Measurements from ENCODE around the gene NAIP. TPM values are rescaled to one million over a fixed set of nuclear protein-coding genes. Genes with fewer than 3 reads are reported as not detected.
"Not testable (repeated sequence)": the region's sequence is repeated elsewhere in the genome, so short reads cannot be mapped to it uniquely, and the experiment has no call there.

NAIP gene
- total RNA-seq (10 to 100 TPM; 33.7 to 84.5 TPM), polyA plus RNA-seq (1 to 10 TPM; 3.5 to 5.9 TPM)
- long read RNA-seq, donor 1, full-length matches to known transcripts: 2 of 17 reads
- long read RNA-seq, donor 1, partial matches to known transcripts: 3 of 17 reads
- long read RNA-seq, donor 1, other reads (novel, unspliced or antisense): 12 of 17 reads
- long read RNA-seq, donor 2, partial matches to known transcripts: 2 of 42 reads
- long read RNA-seq, donor 2, other reads (novel, unspliced or antisense): 39 of 42 reads

GRCh38 chr5:71025289-71025953 lies at the start of gene NAIP:
Gene NAIP, minus strand, starts transcription at chr5:71025339. Its CDS starts 12,424 bp downstream, at chr5:71012915.
- H3K4me3 ChIP-seq (ENCODE audit: low read length in 2 of 2); intact Hi-C loops (cut with DNase I); H3K27me3 ChIP-seq (ENCODE audit: control insufficient read depth in 1 of 2, insufficient read depth in 2 of 2, low read length in 1 of 2); DNase-seq; H3K9me3 ChIP-seq (ENCODE audit: control insufficient read depth, low read length); ATAC-seq (ENCODE audit: low FRiP score); H3K27ac ChIP-seq (ENCODE audit: low read depth in 1 of 2, low read length in 2 of 2); H3K36me3 ChIP-seq (ENCODE audit: control insufficient read depth in 1 of 2, insufficient read depth in 2 of 2, low read length in 1 of 2); H3K4me1 ChIP-seq (ENCODE audit: control insufficient read depth in 1 of 2, insufficient read depth in 2 of 2, low read length in 2 of 2): not testable (repeated sequence)
- WGBS, 2 donors: no CpG with 5 or more reads among the region's 8 CpGs

GRCh38 chr5:71067262-71067928 lies 42.3 kb upstream of the NAIP start, which contains the start of gene GTF2H2:
Gene GTF2H2, minus strand, starts transcription at chr5:71067676. Its CDS starts 4,913 bp downstream, at chr5:71062763.
- H3K36me3 ChIP-seq (ENCODE audit: control insufficient read depth in 1 of 2, insufficient read depth in 2 of 2, low read length in 1 of 2); H3K9me3 ChIP-seq (ENCODE audit: control insufficient read depth, low read length); H3K4me3 ChIP-seq (ENCODE audit: low read length in 2 of 2); H3K4me1 ChIP-seq (ENCODE audit: control insufficient read depth in 1 of 2, insufficient read depth in 2 of 2, low read length in 2 of 2); intact Hi-C loops (cut with DNase I); DNase-seq; H3K27me3 ChIP-seq (ENCODE audit: control insufficient read depth in 1 of 2, insufficient read depth in 2 of 2, low read length in 1 of 2); H3K27ac ChIP-seq (ENCODE audit: low read depth in 1 of 2, low read length in 2 of 2): not testable (repeated sequence)
- ATAC-seq (ENCODE audit: low FRiP score): peak; percentile 98
- no CpG with 5 or more reads among the region's 46 CpGs for WGBS, 2 donors

- WGBS, 2 donors: no CpG with 5 or more reads among the region's 1 CpG
- intact Hi-C loops (cut with DNase I); H3K36me3 ChIP-seq (ENCODE audit: control insufficient read depth in 1 of 2, insufficient read depth in 2 of 2, low read length in 1 of 2); DNase-seq; ATAC-seq (ENCODE audit: low FRiP score); H3K4me3 ChIP-seq (ENCODE audit: low read length in 2 of 2); H3K27me3 ChIP-seq (ENCODE audit: control insufficient read depth in 1 of 2, insufficient read depth in 2 of 2, low read length in 1 of 2); H3K9me3 ChIP-seq (ENCODE audit: control insufficient read depth, low read length); H3K4me1 ChIP-seq (ENCODE audit: control insufficient read depth in 1 of 2, insufficient read depth in 2 of 2, low read length in 2 of 2); H3K27ac ChIP-seq (ENCODE audit: low read depth in 1 of 2, low read length in 2 of 2): not testable (repeated sequence)
Observed at GRCh38 chr5:71061322-71061721, 36.2 kb upstream of the NAIP start.

- intact Hi-C loops (cut with DNase I); H3K27ac ChIP-seq (ENCODE audit: low read depth in 1 of 2, low read length in 2 of 2); DNase-seq; H3K36me3 ChIP-seq (ENCODE audit: control insufficient read depth in 1 of 2, insufficient read depth in 2 of 2, low read length in 1 of 2); H3K27me3 ChIP-seq (ENCODE audit: control insufficient read depth in 1 of 2, insufficient read depth in 2 of 2, low read length in 1 of 2); H3K4me1 ChIP-seq (ENCODE audit: control insufficient read depth in 1 of 2, insufficient read depth in 2 of 2, low read length in 2 of 2); H3K9me3 ChIP-seq (ENCODE audit: control insufficient read depth, low read length); ATAC-seq (ENCODE audit: low FRiP score); H3K4me3 ChIP-seq (ENCODE audit: low read length in 2 of 2): not testable (repeated sequence)
- WGBS, 2 donors: no CpG with 5 or more reads among the region's 3 CpGs
Observed at GRCh38 chr5:71059426-71059825, 34.3 kb upstream of the NAIP start.

GRCh38 chr5:71044808-71045207 lies 19.7 kb upstream of the NAIP start:
- H3K27ac ChIP-seq (ENCODE audit: low read depth in 1 of 2, low read length in 2 of 2); H3K4me3 ChIP-seq (ENCODE audit: low read length in 2 of 2); H3K9me3 ChIP-seq (ENCODE audit: control insufficient read depth, low read length); DNase-seq; H3K36me3 ChIP-seq (ENCODE audit: control insufficient read depth in 1 of 2, insufficient read depth in 2 of 2, low read length in 1 of 2); H3K4me1 ChIP-seq (ENCODE audit: control insufficient read depth in 1 of 2, insufficient read depth in 2 of 2, low read length in 2 of 2); ATAC-seq (ENCODE audit: low FRiP score); intact Hi-C loops (cut with DNase I); H3K27me3 ChIP-seq (ENCODE audit: control insufficient read depth in 1 of 2, insufficient read depth in 2 of 2, low read length in 1 of 2): not testable (repeated sequence)
- WGBS, 2 donors: 88 to 92% methylated on average over 1 to 2 of the region's 2 CpGs

- DNase-seq; H3K36me3 ChIP-seq (ENCODE audit: control insufficient read depth in 1 of 2, insufficient read depth in 2 of 2, low read length in 1 of 2); H3K27me3 ChIP-seq (ENCODE audit: control insufficient read depth in 1 of 2, insufficient read depth in 2 of 2, low read length in 1 of 2); H3K4me1 ChIP-seq (ENCODE audit: control insufficient read depth in 1 of 2, insufficient read depth in 2 of 2, low read length in 2 of 2); H3K27ac ChIP-seq (ENCODE audit: low read depth in 1 of 2, low read length in 2 of 2); intact Hi-C loops (cut with DNase I); H3K4me3 ChIP-seq (ENCODE audit: low read length in 2 of 2); ATAC-seq (ENCODE audit: low FRiP score); H3K9me3 ChIP-seq (ENCODE audit: control insufficient read depth, low read length): not testable (repeated sequence)
- WGBS, 2 donors: no CpG with 5 or more reads among the region's 2 CpGs
Observed at GRCh38 chr5:71044128-71044527, 19.0 kb upstream of the NAIP start.

- H3K9me3 ChIP-seq (ENCODE audit: control insufficient read depth, low read length); H3K27me3 ChIP-seq (ENCODE audit: control insufficient read depth in 1 of 2, insufficient read depth in 2 of 2, low read length in 1 of 2); H3K4me1 ChIP-seq (ENCODE audit: control insufficient read depth in 1 of 2, insufficient read depth in 2 of 2, low read length in 2 of 2); H3K36me3 ChIP-seq (ENCODE audit: control insufficient read depth in 1 of 2, insufficient read depth in 2 of 2, low read length in 1 of 2); H3K27ac ChIP-seq (ENCODE audit: low read depth in 1 of 2, low read length in 2 of 2); DNase-seq; H3K4me3 ChIP-seq (ENCODE audit: low read length in 2 of 2); intact Hi-C loops (cut with DNase I): not testable (repeated sequence)
- WGBS, 2 donors: no CpG with 5 or more reads among the region's 7 CpGs
- ATAC-seq (ENCODE audit: low FRiP score): peak; percentile 36
Observed at GRCh38 chr5:71031046-71031776, 6.1 kb upstream of the NAIP start.

- ATAC-seq (ENCODE audit: low FRiP score); DNase-seq; H3K36me3 ChIP-seq (ENCODE audit: control insufficient read depth in 1 of 2, insufficient read depth in 2 of 2, low read length in 1 of 2); H3K4me1 ChIP-seq (ENCODE audit: control insufficient read depth in 1 of 2, insufficient read depth in 2 of 2, low read length in 2 of 2); intact Hi-C loops (cut with DNase I); H3K27me3 ChIP-seq (ENCODE audit: control insufficient read depth in 1 of 2, insufficient read depth in 2 of 2, low read length in 1 of 2); H3K4me3 ChIP-seq (ENCODE audit: low read length in 2 of 2); H3K9me3 ChIP-seq (ENCODE audit: control insufficient read depth, low read length); H3K27ac ChIP-seq (ENCODE audit: low read depth in 1 of 2, low read length in 2 of 2): not testable (repeated sequence)
- WGBS, 2 donors: no CpG with 5 or more reads among the region's 6 CpGs
Observed at GRCh38 chr5:71020643-71021042, 4.5 kb downstream of the NAIP start.
